Measurements from ENCODE around the gene IL12RB1. TPM values are rescaled to one million over a fixed set of nuclear protein-coding genes. Genes with fewer than 3 reads are reported as not detected.

Gene IL12RB1
- total RNA-seq, 4 donors from 2014 or later: 0.34 to 0.58 TPM; not detected in 2

DNA sequence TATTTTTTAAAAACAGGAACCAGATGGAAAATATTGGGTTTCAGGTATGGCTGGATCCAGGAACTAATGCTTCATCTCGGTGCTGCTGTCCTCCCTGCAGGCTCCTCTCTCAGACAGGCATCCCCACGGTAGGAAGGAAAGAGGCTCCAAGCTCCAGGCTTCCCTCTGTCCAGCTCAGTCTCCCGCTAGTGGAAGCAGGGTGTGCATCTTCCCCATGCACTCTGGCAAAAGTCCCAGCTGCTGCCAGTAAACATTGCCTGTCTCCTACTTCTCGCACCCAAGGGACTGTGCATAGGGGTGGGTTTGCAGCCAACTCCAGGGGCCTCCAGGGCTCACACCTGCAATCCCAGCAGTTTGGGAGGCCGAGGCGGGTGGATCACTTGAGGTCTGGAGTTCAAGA, 29.2 kb downstream of the IL12RB1 start:
- DNase-seq (ENCODE audit: low spot score in 2 of 2): peak in 1 of 2 donors; percentile 31
- no peak overlapping the region for H3K4me3 ChIP-seq (ENCODE audit: low read depth, poor library complexity, severe bottlenecking)
- TF ChIP-seq POLR2A (IDR thresholded peaks at IDR 0.05): no peak
- TF ChIP-seq, protein P1, sequence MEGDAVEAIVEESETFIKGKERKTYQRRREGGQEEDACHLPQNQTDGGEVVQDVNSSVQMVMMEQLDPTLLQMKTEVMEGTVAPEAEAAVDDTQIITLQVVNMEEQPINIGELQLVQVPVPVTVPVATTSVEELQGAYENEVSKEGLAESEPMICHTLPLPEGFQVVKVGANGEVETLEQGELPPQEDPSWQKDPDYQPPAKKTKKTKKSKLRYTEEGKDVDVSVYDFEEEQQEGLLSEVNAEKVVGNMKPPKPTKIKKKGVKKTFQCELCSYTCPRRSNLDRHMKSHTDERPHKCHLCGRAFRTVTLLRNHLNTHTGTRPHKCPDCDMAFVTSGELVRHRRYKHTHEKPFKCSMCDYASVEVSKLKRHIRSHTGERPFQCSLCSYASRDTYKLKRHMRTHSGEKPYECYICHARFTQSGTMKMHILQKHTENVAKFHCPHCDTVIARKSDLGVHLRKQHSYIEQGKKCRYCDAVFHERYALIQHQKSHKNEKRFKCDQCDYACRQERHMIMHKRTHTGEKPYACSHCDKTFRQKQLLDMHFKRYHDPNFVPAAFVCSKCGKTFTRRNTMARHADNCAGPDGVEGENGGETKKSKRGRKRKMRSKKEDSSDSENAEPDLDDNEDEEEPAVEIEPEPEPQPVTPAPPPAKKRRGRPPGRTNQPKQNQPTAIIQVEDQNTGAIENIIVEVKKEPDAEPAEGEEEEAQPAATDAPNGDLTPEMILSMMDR (IDR thresholded peaks at IDR 0.05): no peak
- WGBS, 2 donors: 41 to 61% methylated on average over 4 to 6 of the region's 6 CpGs
- intact Hi-C loops (cut with DNase I; ENCODE audit: low total_unique reads): no loop called here

DNA sequence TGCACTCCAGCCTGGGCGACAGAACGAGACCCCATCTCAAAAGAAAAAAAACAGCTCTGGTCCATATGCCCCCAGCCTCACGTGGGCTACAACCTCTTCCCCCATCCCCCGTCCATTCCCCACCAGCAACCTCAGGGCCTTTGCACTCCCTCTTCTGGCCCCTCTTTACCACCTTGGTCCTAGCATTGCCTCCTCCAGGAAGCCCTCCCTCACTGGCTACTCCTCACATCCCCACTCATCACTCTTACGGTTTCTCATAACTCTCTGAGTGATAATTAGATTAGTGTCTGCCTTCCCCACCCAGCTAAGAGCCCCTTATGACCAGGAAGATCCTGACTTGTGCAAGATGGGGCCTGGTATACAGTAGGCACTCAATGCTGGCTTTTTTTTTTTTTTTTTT, 30.8 kb downstream of the IL12RB1 start:
- intact Hi-C loops (cut with DNase I; ENCODE audit: low total_unique reads): no loop called here
- no peak for DNase-seq (ENCODE audit: low spot score in 2 of 2)
- H3K4me3 ChIP-seq (ENCODE audit: low read depth, poor library complexity, severe bottlenecking): no peak overlapping the region
- 86 to 90% methylated on average over 5 of the region's 5 CpGs for WGBS, 2 donors
- TF ChIP-seq, protein P1 (IDR thresholded peaks at IDR 0.05): no peak
- no peak for TF ChIP-seq POLR2A (IDR thresholded peaks at IDR 0.05)

DNA sequence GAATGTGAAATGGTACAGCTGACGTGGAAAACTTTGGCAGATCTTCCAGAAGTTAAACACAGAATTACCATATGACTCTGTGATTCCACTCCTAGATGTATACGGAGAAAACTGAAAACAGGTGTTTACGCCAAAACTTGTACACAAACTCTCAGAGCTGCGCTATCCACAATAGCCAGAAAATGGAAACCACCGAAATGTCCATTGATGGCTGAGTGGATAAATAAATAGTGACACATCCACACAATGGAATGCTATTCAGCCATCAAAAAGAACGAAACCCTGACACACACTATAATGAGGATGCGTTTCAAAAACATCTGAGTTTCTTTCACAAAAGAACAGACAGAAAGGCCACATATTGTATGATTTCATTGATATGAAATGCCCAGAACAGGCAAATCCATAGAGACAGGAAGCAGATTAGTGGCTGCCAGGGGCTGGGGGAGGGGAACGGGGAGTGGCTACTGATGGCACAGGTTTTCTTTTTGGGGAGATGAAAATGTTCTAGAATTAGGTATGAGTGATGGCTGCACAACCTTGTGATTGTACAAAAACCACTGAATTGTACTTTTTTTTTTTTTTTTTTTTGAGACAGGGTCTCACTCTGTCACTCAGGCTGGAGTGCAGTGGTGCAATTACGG, 33.0 kb downstream of the IL12RB1 start:
- 44 to 46% methylated on average over 9 of the region's 9 CpGs for WGBS, 2 donors
- intact Hi-C loops (cut with DNase I; ENCODE audit: low total_unique reads): no loop called here
- no peak for DNase-seq (ENCODE audit: low spot score in 2 of 2)

DNA sequence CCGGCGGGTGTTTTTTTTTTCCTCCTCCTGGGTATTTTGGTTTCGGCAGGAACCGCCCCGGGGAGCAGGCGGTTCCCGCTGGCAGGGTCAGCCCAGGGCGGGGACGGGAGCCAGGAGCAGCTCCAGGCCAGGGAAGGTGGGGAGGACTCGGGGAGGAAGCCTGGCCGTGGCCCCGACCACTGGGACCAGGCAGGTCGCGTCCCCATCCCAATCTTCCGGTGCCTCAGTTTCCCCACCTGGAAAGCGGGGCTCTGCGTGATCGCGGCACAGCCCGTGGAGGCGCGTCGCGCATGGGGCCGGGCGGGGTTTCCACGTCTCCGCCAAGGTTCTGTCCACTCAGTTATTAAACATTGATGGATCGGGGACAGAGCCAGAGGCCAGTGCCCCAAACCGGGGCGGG, 34.8 kb downstream of the IL12RB1 start:
- TF ChIP-seq, protein P1 (IDR thresholded peaks at IDR 0.05): no peak
- TF ChIP-seq POLR2A (IDR thresholded peaks at IDR 0.05): no peak
- 8 to 21% methylated on average over 29 to 31 of the region's 31 CpGs for WGBS, 2 donors
- H3K4me3 ChIP-seq (ENCODE audit: low read depth, poor library complexity, severe bottlenecking): no peak overlapping the region
- intact Hi-C loops (cut with DNase I; ENCODE audit: low total_unique reads): no loop called here
- DNase-seq (ENCODE audit: low spot score in 2 of 2): no peak

More for the DNA sequence above, 33.0 kb downstream of the IL12RB1 start:
- H3K4me3 ChIP-seq (ENCODE audit: low read depth, poor library complexity, severe bottlenecking): no peak overlapping the region
- TF ChIP-seq POLR2A (IDR thresholded peaks at IDR 0.05): no peak
- TF ChIP-seq, protein P1 (IDR thresholded peaks at IDR 0.05): no peak

DNA sequence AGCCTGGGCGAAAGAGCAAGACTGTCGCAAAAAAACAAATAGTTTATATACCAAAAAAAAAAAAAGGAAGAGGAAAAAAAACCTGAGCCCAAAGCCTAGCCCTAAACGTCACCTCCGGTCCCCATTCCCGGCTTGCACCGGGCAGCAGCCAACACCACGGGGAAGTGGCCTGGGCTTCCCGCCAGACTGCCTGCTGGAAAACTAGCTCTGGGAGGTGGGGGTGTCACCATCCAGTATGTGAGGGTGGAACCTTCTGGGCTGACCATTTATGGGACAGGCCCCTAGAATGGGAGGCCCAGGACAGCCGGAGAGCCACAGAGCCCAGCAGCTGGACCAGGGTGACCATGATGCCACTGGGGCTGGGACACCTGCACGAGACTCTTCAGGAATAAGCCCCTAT, 37.3 kb downstream of the IL12RB1 start:
- H3K4me3 ChIP-seq (ENCODE audit: low read depth, poor library complexity, severe bottlenecking): no peak overlapping the region
- peak; percentile 53 to 95 for DNase-seq (ENCODE audit: low spot score in 2 of 2)

More for the DNA sequence above, 37.3 kb downstream of the IL12RB1 start:
- intact Hi-C loops (cut with DNase I; ENCODE audit: low total_unique reads): no loop called here
- WGBS, 2 donors: 56 to 65% methylated on average over 10 of the region's 10 CpGs
- TF ChIP-seq POLR2A (IDR thresholded peaks at IDR 0.05): no peak
- TF ChIP-seq, protein P1 (IDR thresholded peaks at IDR 0.05): no peak

Data from lower leg skin (tissue), 4 donors.